Stomach (tissue), 9 donors: ENCODE measurements around the gene SHCBP1. TPM values are rescaled to one million over a fixed set of nuclear protein-coding genes. Genes with fewer than 3 reads are reported as not detected.

ENCODE experiments used
- DNase-seq, 2 donors: peaks; one replicate each; pipeline versions ENCODE4 v3.0.0 to v3.0.0-alpha.2; 2013 to 2019
- H3K27ac ChIP-seq, 5 donors: fragments of 200-600 bp in 4 of 5; sonication (generic) in 4 of 5; one replicate each; pipeline ENCODE4 v1.5.1; 2013 to 2019; ENCODE audit warnings: mild to moderate bottlenecking in 1 of 5, moderate library complexity in 1 of 5
- H3K27me3 ChIP-seq, 3 donors: fragments of 200-600 bp; sonication (generic); one replicate each; pipeline ENCODE4 v1.5.1; 2017 to 2019; ENCODE audit warnings: mixed run types in 1 of 3
- H3K36me3 ChIP-seq, 4 donors: fragments of 200-600 bp; sonication (generic); 1 replicate in 3 of 4; 2 replicates in 1 of 4; pipeline ENCODE4 v1.5.1; 2016 to 2019
- H3K4me1 ChIP-seq, 4 donors: fragments of 200-600 bp; sonication (generic); one replicate each; pipeline ENCODE4 v1.5.1; 2016 to 2019
- H3K4me3 ChIP-seq, 4 donors: fragments of 200-600 bp; sonication (generic) in 3 of 4; one replicate each; pipeline ENCODE4 v1.5.1; 2016 to 2019; ENCODE audit warnings: mild to moderate bottlenecking in 1 of 4
- H3K9me3 ChIP-seq, 4 donors: fragments of 200-600 bp; sonication (generic); one replicate each; pipeline ENCODE4 v1.5.1; 2016 to 2019
- CTCF ChIP-seq, 7 experiments: fragments of 450-650 bp in 4 of 7; fragments of 200-600 bp in 3 of 7; sonication (generic) in 3 of 7; IDR thresholded peaks; one replicate each; pipeline ENCODE4 v1.5.1; 2016 to 2019; ENCODE audit warnings: antibody characterized with exemption in 7 of 7, control low read depth in 2 of 7, mild to moderate bottlenecking in 1 of 7
- EP300 ChIP-seq: sonication (generic); formaldehyde crosslinking; IDR thresholded peaks from one replicate; pipeline ENCODE4 v1.6.1; 2017; ENCODE audit warnings: antibody characterized with exemption
- POLR2A ChIP-seq, 4 donors: fragments of 450-650 bp; IDR thresholded peaks; one replicate each; pipeline ENCODE4 v1.6.1; 2016; ENCODE audit warnings: antibody characterized with exemption in 4 of 4, control low read depth in 2 of 4, mild to moderate bottlenecking in 1 of 4, moderate library complexity in 1 of 4
- POLR2AphosphoS5 ChIP-seq, 3 donors: sonication (generic); formaldehyde crosslinking; IDR thresholded peaks; one replicate each; pipeline ENCODE4 v1.6.1; 2016; ENCODE audit warnings: antibody characterized with exemption in 3 of 3
- WGBS, 5 donors: extraction: QIAGEN DNeasy Blood & Tissue Kit in 3 of 5; methylation state at CpG; one replicate each; pipeline versions ENCODE4 v1.1.5 to v1.1.7; 2013 to 2018; 5-methylcytosine and 5-hydroxymethylcytosine counted together
- intact Hi-C: fragments of 100-400 bp; cut with DNase I; formaldehyde crosslinking; loops from one replicate; pipeline ENCODE4 v1.15.1; 2023; ENCODE audit warnings: low total_unique reads
- polyA plus RNA-seq, 3 donors: library from polyadenylated mRNA; stranded (reverse); fragments of 200-250 nt; gene quantifications; one replicate each; pipeline ENCODE4 v1.2.3, GENCODE V29; 2013
- total RNA-seq, 5 donors: library from RNA; depleted of rRNA; stranded (reverse); fragments of >200 nt; gene quantifications; one replicate each; pipeline versions ENCODE4 v1.1.0 to v1.2.3, GENCODE V29; 2014 to 2016
- donor health status: healthy with polysubstance abuse.
- donor health status: Bipolar disorder and iron deficiency.
- donor health status: healthy.

SHCBP1 gene
- total and polyA plus RNA-seq, 8 donors = 1.4 to 28.1 (median 3.2) TPM; not detected in 3

DNA sequence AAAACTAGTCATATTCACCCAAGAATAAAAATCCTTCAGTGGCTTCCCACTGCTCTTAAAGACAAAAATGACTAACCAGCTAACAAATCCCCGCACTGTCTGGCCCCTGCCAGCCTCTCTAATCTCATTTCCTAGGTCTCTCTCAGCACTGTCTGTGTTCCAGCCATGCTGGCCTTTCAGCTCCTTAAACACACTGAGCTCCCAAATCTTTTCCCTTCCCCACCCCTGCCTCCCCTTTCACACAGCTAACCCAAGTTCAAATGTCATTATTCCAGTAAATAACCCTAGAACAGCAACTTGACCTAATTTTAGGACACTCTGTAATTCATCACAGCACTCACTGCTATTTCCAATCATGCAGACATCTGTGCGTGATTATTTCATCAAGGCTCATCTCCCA lies 7.8 kb downstream of the SHCBP1 start:
- DNase-seq = no peak
- intact Hi-C loops = no loop called here
- 66 to 87% (median 86%) methylated on average over 2 of the region's 2 CpGs for WGBS, 5 donors
- H3K36me3 ChIP-seq = peaks cover 0 to 9% (median 0%) of the 10 kb centered on the region in 4 donors
- H3K9me3 ChIP-seq = no peaks in the 10 kb centered on the region
- H3K4me3 ChIP-seq = no peak overlapping the region
- H3K27ac ChIP-seq = no peak overlapping the region
- TF ChIP-seq CTCF (IDR thresholded peaks at IDR 0.05) (no peak), POLR2A (IDR thresholded peaks at IDR 0.05) (no peak), EP300 (no peak), POLR2AphosphoS5 (IDR thresholded peaks at IDR 0.05) (no peak)
- no peaks in the 10 kb centered on the region for H3K27me3 ChIP-seq
- no peaks in the 10 kb centered on the region for H3K4me1 ChIP-seq

- Histone ChIP-seq H3K27me3 (no peaks in the 10 kb centered on the region), H3K27ac (no peak overlapping the region), H3K4me1 (no peaks in the 10 kb centered on the region), H3K36me3 (peaks cover 0 to 9% (median 0%) of the 10 kb centered on the region in 4 donors), H3K9me3 (no peaks in the 10 kb centered on the region), H3K4me3 (no peak overlapping the region)
- intact Hi-C loops = no loop called here
- WGBS, 5 donors = 69 to 86% (median 78%) methylated on average over 3 of the region's 3 CpGs
- DNase-seq = no peak
- no peak for TF ChIP-seq CTCF (IDR thresholded peaks at IDR 0.05)
- TF ChIP-seq EP300 = no peak
- TF ChIP-seq POLR2AphosphoS5 (IDR thresholded peaks at IDR 0.05) = no peak
- TF ChIP-seq POLR2A (IDR thresholded peaks at IDR 0.05) = no peak
Observed at GRCh38 chr16:46612121-46612520, 9.1 kb downstream of the SHCBP1 start.

DNA sequence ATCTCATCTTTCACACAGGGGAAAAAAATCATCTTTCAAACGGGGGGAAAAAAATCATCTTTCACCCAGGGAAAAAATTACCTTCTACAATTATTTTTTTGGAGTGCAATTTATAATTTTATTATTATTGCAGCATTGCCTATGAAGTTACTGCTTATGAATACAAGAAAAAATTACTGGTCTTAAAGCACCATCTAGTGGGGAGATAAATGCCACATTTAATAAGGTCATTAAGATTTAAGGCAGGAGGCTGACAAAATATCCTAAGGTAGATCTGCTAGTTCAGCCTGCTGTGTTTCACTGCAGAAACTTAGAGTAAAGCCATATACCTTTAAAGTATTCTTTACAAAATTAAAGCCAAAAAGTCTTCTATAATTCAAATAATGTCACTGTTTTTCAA lies 13.7 kb downstream of the SHCBP1 start:
- DNase-seq = peak in 1 of 2 donors; percentile 73
- no peaks in the 10 kb centered on the region for H3K27me3 ChIP-seq
- TF ChIP-seq CTCF (IDR thresholded peaks at IDR 0.05) (peak in 3 of 7 experiments; percentile 23 to 41 (median 24)), EP300 (no peak)
- no peaks in the 10 kb centered on the region for H3K36me3 ChIP-seq
- intact Hi-C loops = no loop called here
- 64 to 73% (median 67%) methylated on average over 1 of the region's 1 CpG for WGBS, 5 donors
- H3K4me3 ChIP-seq = no peak overlapping the region
- H3K27ac ChIP-seq = no peak overlapping the region
- H3K4me1 ChIP-seq = no peaks in the 10 kb centered on the region
- H3K9me3 ChIP-seq = no peaks in the 10 kb centered on the region

DNA sequence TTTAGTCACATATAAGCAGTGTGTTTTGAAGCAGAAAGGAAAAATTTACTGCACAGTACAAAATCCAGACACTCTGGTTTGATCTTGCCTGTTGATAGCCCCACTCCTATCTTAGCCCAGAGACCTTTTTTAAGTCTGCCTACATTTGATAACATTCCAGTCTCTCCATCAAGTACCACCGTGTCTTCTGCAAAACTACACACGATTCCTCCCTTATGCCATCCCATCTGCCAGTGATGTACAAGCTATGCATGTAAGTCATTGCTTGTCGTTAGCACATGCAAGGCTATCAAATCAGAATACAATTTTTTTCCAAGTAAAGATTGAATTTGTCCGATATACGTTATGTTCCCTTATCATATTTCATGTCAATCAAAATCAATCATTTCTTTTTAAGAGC lies 14.9 kb downstream of the SHCBP1 start:
- TF ChIP-seq CTCF (IDR thresholded peaks at IDR 0.05) (no peak), EP300 (no peak), POLR2AphosphoS5 (IDR thresholded peaks at IDR 0.05) (no peak), POLR2A (IDR thresholded peaks at IDR 0.05) (no peak)
- Histone ChIP-seq H3K4me1 (no peaks in the 10 kb centered on the region), H3K27me3 (no peaks in the 10 kb centered on the region), H3K9me3 (no peaks in the 10 kb centered on the region), H3K4me3 (no peak overlapping the region), H3K36me3 (no peaks in the 10 kb centered on the region), H3K27ac (no peak overlapping the region)
- no peak for DNase-seq
- 89 to 94% (median 92%) methylated on average over 5 of the region's 5 CpGs for WGBS, 5 donors
- intact Hi-C loops = no loop called here
